Stimulated activated CD4-positive, alpha-beta T cell treated with anti-CD3 and anti-CD28 coated beads, Interleukin-2, amount 100 ng/mL, for 48 hours (primary cell): ENCODE results near the gene MXD1.

Source experiments
- DNase-seq, 2 donors: peaks; one replicate each; pipeline ENCODE4 v3.0.0-alpha.2; 2020

The MXD1 gene

DNA sequence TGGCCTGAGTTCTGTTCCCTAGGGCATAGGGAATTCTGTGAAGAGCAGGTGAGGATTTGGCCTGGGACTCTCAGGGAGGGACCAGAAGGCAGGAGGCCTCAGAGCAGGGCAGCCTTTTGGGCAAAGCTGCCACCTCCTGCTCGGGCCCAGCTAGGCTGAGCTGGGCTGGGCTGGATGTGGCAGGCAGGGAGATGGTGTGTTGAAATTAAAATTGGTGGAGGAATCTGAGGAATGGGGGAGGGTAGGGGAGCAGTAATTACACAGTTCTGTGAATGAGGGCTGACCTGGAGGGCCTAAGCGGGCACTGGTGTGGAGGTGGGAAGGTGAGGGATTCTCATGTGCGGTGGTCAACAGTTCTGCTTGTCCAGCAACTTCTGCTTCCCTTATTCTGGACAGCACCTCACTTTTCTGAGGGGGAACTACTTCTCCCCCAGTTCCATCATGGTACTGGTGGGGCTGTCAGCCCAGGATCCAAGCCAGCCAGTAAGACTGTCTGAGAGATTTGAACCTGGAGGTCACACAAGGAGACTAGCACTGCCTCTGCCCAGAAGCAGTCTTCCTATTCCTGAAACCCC lies 68.6 kb downstream of the MXD1 start:
- DNase-seq, result no peak

DNA sequence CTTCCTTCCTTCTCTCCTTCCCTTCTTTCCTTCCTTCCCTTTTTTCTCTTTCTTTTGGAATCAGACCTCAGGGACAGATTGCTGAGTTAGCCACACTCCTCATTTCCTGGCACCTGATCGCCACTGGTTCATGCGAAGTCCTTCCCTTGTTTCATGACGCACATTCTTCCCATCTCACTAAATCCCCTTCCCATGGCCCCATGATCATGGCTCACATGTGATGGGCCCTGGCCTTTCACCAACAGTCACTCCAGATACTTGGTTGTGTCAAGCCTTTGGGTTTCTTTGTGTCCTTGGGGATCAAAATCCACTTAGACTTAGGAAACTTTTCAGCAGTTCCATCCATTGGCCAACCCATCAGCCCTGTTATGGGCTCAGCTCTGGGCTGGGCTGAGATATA lies 70.3 kb downstream of the MXD1 start:
- no peak for DNase-seq

DNA sequence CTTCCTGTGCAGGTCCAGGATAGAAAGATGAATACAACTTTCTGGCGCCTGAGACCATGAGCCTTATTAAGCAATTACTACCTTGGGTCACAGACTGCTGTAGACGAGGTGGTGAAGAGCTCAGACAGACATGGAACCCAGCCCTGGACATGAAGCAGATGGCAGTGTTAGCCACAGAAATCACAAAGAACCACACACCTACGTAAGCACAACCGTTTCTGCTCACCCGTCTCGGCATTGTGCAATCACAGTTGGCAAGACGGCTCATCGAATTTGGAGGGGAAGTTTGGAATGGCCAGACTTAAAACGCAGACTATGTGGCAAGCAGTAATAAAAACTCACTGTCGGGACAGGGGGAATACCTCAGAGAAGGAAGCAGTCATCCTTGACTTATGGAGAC lies 70.8 kb downstream of the MXD1 start:
- no peak for DNase-seq

- DNase-seq, result no peak
Measured at GRCh38 chr2:69986691-69987090, 71.8 kb downstream of the MXD1 start.

DNA sequence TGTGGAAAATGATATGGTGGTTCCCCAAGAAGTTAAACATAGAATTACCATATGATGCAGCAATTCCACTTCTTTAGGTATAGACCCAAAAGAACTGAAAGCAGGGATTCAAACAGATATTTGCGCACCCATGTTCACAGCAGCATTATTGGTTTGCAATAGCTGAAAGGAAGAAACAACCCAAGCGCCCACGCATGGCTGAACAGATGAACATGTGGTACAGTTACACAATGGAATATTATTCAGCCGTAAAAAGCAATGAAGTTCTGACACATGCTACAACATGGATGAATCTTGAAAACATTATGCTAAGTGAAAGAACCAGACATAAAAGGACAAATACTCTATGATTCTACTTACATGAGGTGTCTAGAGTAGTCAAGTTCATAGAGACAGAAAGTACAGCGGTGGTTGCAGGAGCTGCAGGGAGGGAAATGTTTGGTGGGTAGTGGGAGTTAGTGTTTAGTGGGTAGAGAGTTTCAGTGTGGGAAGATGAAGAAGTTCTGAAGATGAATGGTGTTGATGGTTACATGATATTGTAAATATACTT lies 73.3 kb downstream of the MXD1 start:
- DNase-seq, result no peak

- no peak for DNase-seq
Measured at GRCh38 chr2:69989009-69989408, 74.1 kb downstream of the MXD1 start.

DNA sequence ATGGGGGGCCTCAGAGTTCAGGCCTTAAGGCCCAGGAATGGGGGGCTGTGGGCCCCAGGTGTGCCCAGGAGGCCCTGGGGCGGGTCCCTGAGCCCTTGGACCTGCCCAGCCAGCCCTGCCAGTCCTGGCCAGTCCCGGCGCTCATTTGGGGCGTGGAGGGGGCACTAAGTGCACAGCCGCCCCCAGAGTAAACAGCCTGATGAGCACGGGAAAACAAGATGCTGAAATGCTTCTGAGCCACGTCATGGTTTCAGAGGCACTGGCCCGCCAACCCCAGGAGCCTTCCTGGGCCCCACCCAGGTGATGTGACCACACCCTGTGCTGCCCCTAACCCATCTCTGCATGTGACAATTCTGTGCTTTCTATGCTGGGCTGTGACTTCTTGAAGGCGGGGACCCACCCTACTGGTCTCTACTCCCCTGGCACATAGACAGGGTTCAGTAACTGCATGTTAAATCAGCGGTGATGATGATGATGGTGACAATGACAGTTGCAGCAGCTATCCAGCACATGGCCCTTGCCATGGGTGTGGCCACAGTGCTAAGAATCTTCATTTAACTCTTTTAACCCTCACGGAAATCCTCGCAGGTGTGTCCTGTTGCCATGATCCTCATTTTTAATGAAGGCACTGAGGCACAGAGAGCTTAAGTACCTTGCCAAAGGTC lies 74.7 kb downstream of the MXD1 start:
- DNase-seq, result no peak
